Tibial nerve (tissue), 4 donors: ENCODE data around the gene PAIP2. TPM values are rescaled to one million over a fixed set of nuclear protein-coding genes. Genes with fewer than 3 reads are reported as not detected.
A peak's percentile ranks its signal among the peaks of the same experiment; 100 is the strongest.

Experiments
- DNase-seq, 2 donors: peaks; one replicate each; pipeline ENCODE4 v3.0.0-alpha.2; 2019; ENCODE audit warnings: low spot score in 2 of 2
- H3K27ac ChIP-seq, 4 donors: fragments of 200-600 bp; sonication (generic) in 3 of 4; one replicate each; pipeline ENCODE4 v1.5.1; 2017 to 2019; ENCODE audit warnings: mild to moderate bottlenecking in 1 of 4
- H3K27me3 ChIP-seq, 2 donors: fragments of 200-600 bp; sonication (generic) in 1 of 2; one replicate each; pipeline versions ENCODE4 v1.5.1 to v1.6.0; 2017 to 2019
- H3K36me3 ChIP-seq, 3 donors: fragments of 200-600 bp; sonication (generic); one replicate each; pipeline ENCODE4 v1.5.1; 2018 to 2019
- H3K4me1 ChIP-seq, 4 donors: fragments of 200-600 bp; sonication (generic) in 3 of 4; one replicate each; pipeline ENCODE4 v1.5.1; 2017 to 2019
- H3K4me3 ChIP-seq, 4 donors: fragments of 200-600 bp; sonication (generic) in 3 of 4; one replicate each; pipeline ENCODE4 v1.5.1; 2017 to 2019; ENCODE audit warnings: mild to moderate bottlenecking in 1 of 4, moderate library complexity in 1 of 4
- H3K9me3 ChIP-seq, 4 donors: fragments of 200-600 bp; sonication (generic) in 3 of 4; one replicate each; pipeline ENCODE4 v1.5.1; 2017 to 2019
- CTCF ChIP-seq, 5 experiments: fragments of 200-600 bp in 3 of 5; fragments of 450-650 bp in 2 of 5; sonication (generic) in 3 of 5; IDR thresholded peaks; one replicate each; pipeline ENCODE4 v1.5.1; 2016 to 2019; ENCODE audit warnings: antibody characterized with exemption in 5 of 5, mild to moderate bottlenecking in 3 of 5, moderate library complexity in 2 of 5
- EP300 ChIP-seq, 2 donors: sonication (generic); formaldehyde crosslinking; IDR thresholded peaks; one replicate each; pipeline ENCODE4 v1.6.1; 2017; ENCODE audit warnings: antibody characterized with exemption in 2 of 2, mild to moderate bottlenecking in 1 of 2
- POLR2A ChIP-seq, 2 donors: fragments of 450-650 bp; IDR thresholded peaks; one replicate each; pipeline ENCODE4 v1.6.1; 2017; ENCODE audit warnings: antibody characterized with exemption in 2 of 2, mild to moderate bottlenecking in 2 of 2, moderate library complexity in 2 of 2
- WGBS, 2 donors: methylation state at CpG; one replicate each; pipeline ENCODE4 v1.1.5; 2018; 5-methylcytosine and 5-hydroxymethylcytosine counted together
- small RNA-seq: library from RNA; depleted of rRNA; stranded (forward); fragments of <200 nt; gene quantifications from one replicate; pipeline ENCODE3, GENCODE V24; 2016
- total RNA-seq, 4 donors: library from RNA; depleted of rRNA; stranded (reverse); fragments of >200 nt; gene quantifications; one replicate each; pipeline ENCODE4 v1.1.0, GENCODE V29; 2016

PAIP2 gene
- total RNA-seq, 4 donors from 2014 or later = 70.6 to 99.2 (median 87.3) TPM

GRCh38 chr5:139416651-139417050 is 75.0 kb downstream of the PAIP2 start:
- no peaks in the 10 kb centered on the region for H3K9me3 ChIP-seq
- WGBS, 2 donors = 74 to 82% methylated on average over 9 of the region's 9 CpGs
- TF ChIP-seq CTCF (IDR thresholded peaks at IDR 0.05) (no peak), EP300 (IDR thresholded peaks at IDR 0.05) (no peak), POLR2A (IDR thresholded peaks at IDR 0.05) (no peak)
- DNase-seq = no peak
- no peak overlapping the region for H3K4me3 ChIP-seq
- H3K4me1 ChIP-seq = peaks cover 0 to 44% (median 12%) of the 10 kb centered on the region in 4 donors
- H3K36me3 ChIP-seq = peaks cover 0 to 64% (median 0%) of the 10 kb centered on the region in 3 donors
- no peaks in the 10 kb centered on the region for H3K27me3 ChIP-seq
- peak overlapping the region in 2 of 4 donors; percentile 81 to 83 for H3K27ac ChIP-seq

- Histone ChIP-seq H3K27ac (peak overlapping the region in 2 of 4 donors; percentile 46 to 83), H3K4me1 (peaks cover 0 to 44% (median 12%) of the 10 kb centered on the region in 4 donors)
- DNase-seq = no peak
Observed at GRCh38 chr5:139417214-139417613, 75.6 kb downstream of the PAIP2 start.

GRCh38 chr5:139418793-139419192 is 77.1 kb downstream of the PAIP2 start:
- H3K36me3 ChIP-seq = peaks cover 0 to 56% (median 0%) of the 10 kb centered on the region in 3 donors
- WGBS, 2 donors = 89 to 90% methylated on average over 1 of the region's 1 CpG
- no peak overlapping the region for H3K4me3 ChIP-seq
- H3K27me3 ChIP-seq = no peaks in the 10 kb centered on the region
- no peaks in the 10 kb centered on the region for H3K9me3 ChIP-seq
- peaks cover 0 to 44% (median 12%) of the 10 kb centered on the region in 4 donors for H3K4me1 ChIP-seq
- no peak for TF ChIP-seq CTCF (IDR thresholded peaks at IDR 0.05)
- TF ChIP-seq POLR2A (IDR thresholded peaks at IDR 0.05) = no peak
- TF ChIP-seq EP300 (IDR thresholded peaks at IDR 0.05) = no peak
- no peak for DNase-seq
- H3K27ac ChIP-seq = peak overlapping the region in 2 of 4 donors; percentile 33 to 46

More at GRCh38 chr5:139417214-139417613, 75.6 kb downstream of the PAIP2 start:
- no peaks in the 10 kb centered on the region for H3K27me3 ChIP-seq
- WGBS, 2 donors = 58 to 64% methylated on average over 4 of the region's 4 CpGs
- no peaks in the 10 kb centered on the region for H3K9me3 ChIP-seq
- TF ChIP-seq EP300 (IDR thresholded peaks at IDR 0.05) (no peak), POLR2A (IDR thresholded peaks at IDR 0.05) (no peak), CTCF (IDR thresholded peaks at IDR 0.05) (no peak)
- no peak overlapping the region for H3K4me3 ChIP-seq
- peaks cover 0 to 61% (median 0%) of the 10 kb centered on the region in 3 donors for H3K36me3 ChIP-seq

Small RNA genes within 50 kb of the gene (small RNA-seq; reads per million reads assigned to genes)
- gene RNA5SP195 = not detected

Other genes starting within 250 kb of the PAIP2 start
- gene SIL1, start 143.5 kb upstream of the PAIP2 start, total RNA-seq = 10 to 100 TPM; 41.4 to 63.1 (median 52.8) TPM
- 100 to 1,000 TPM; 147 to 231 (median 196) TPM for gene MATR3, start 48.1 kb upstream of the PAIP2 start, total RNA-seq
- gene SLC23A1, start 41.4 kb downstream of the PAIP2 start, total RNA-seq = not detected
- gene MZB1, start 48.1 kb downstream of the PAIP2 start, total RNA-seq = 1 to 10 TPM in 2 of 4 donors, not detected in 2; 2.1 to 2.4 TPM
- gene PROB1, start 53.2 kb downstream of the PAIP2 start, total RNA-seq = 1 to 10 TPM in 3 of 4 donors, under 1 TPM in 1; 0.63 to 3.6 (median 1.3) TPM
- 1 to 10 TPM in 2 of 4 donors, not detected in 2; 1.9 to 7.2 TPM for gene SPATA24, start 62.2 kb downstream of the PAIP2 start, total RNA-seq
- gene DNAJC18, start 97.7 kb downstream of the PAIP2 start, total RNA-seq = 10 to 100 TPM in 3 of 4 donors, 1 to 10 TPM in 1; 9.2 to 11.4 (median 10.7) TPM
- 10 to 100 TPM; 12.8 to 41.0 (median 25.9) TPM for gene ECSCR, start 120.9 kb downstream of the PAIP2 start, total RNA-seq
- not detected for gene SMIM33, start 129.2 kb downstream of the PAIP2 start, total RNA-seq
- 100 to 1,000 TPM in 1 of 4 donors, 10 to 100 TPM in 3; 48.1 to 102 (median 73.1) TPM for gene STING1, start 140.9 kb downstream of the PAIP2 start, total RNA-seq
- gene UBE2D2, start 219.5 kb downstream of the PAIP2 start, total RNA-seq = 100 to 1,000 TPM in 2 of 4 donors, 10 to 100 TPM in 2; 85.9 to 118 (median 99.7) TPM